Neural cell (in vitro differentiated cells): ENCODE results near the gene ADD3. TPM values are rescaled to one million over a fixed set of nuclear protein-coding genes. Genes with fewer than 3 reads are reported as not detected.

Experiments used
- H2AFZ ChIP-seq: fragments of 200-600, 300-800 bp; sonication (generic), shearing (Covaris generic); 2 replicates; pipeline ENCODE4 v1.6.0; 2014; ENCODE audit warnings: low read depth, mild to moderate bottlenecking, antibody characterized with exemption, low read length, moderate library complexity
- H3F3A ChIP-seq: fragments of 200-600 bp; shearing (Covaris generic); 2 replicates; pipeline ENCODE4 v1.6.1; 2016; ENCODE audit warnings: mild to moderate bottlenecking, moderate library complexity, mixed read lengths, antibody characterized with exemption, low read length; ENCODE audit not compliant: insufficient read depth, poor library complexity, severe bottlenecking
- H3K27ac ChIP-seq: fragments of 200-600, 300-800 bp; sonication (generic), shearing (Covaris generic); 2 replicates; pipeline ENCODE4 v1.5.1; 2014; ENCODE audit warnings: mild to moderate bottlenecking, low read length, moderate library complexity
- H3K27me3 ChIP-seq: fragments of 300-800, 200-600 bp; sonication (generic), shearing (Covaris generic); 2 replicates; pipeline ENCODE4 v1.6.0; 2014; ENCODE audit warnings: mild to moderate bottlenecking, low read depth, low read length, moderate library complexity; ENCODE audit not compliant: insufficient read depth
- H3K36me3 ChIP-seq: fragments of 300-800, 200-600 bp; sonication (generic), shearing (Covaris generic); 2 replicates; pipeline ENCODE4 v1.5.1; 2014; ENCODE audit warnings: mild to moderate bottlenecking, antibody characterized with exemption, low read length, moderate library complexity; ENCODE audit not compliant: insufficient read depth
- H3K4me2 ChIP-seq: fragments of 300-800, 200-600 bp; sonication (generic), shearing (Covaris generic); 2 replicates; pipeline ENCODE4 v1.6.0; 2014; ENCODE audit warnings: mild to moderate bottlenecking, low read length
- H3K4me3 ChIP-seq: fragments of 300-800, 200-600 bp; sonication (generic), shearing (Covaris generic); 2 replicates; pipeline ENCODE4 v1.5.1; 2014; ENCODE audit warnings: mild to moderate bottlenecking, low read length, moderate library complexity
- H3K79me2 ChIP-seq: fragments of 200-600 bp; shearing (Covaris generic); replicated peaks from 2 replicates; pipeline ENCODE4 v1.6.0; 2014; ENCODE audit warnings: mild to moderate bottlenecking, low read length, moderate library complexity; ENCODE audit not compliant: insufficient read depth
- H3K9ac ChIP-seq: fragments of 300-800, 200-600 bp; sonication (generic), shearing (Covaris generic); 2 replicates; pipeline ENCODE4 v1.6.1; 2016; ENCODE audit warnings: mild to moderate bottlenecking, low read length, mixed read lengths
- H3K9me2 ChIP-seq: fragments of 200-600 bp; shearing (Covaris generic); 2 replicates; pipeline ENCODE4 v1.6.1; 2016; ENCODE audit warnings: mild to moderate bottlenecking, low read length, mixed read lengths; ENCODE audit not compliant: insufficient read depth
- H3K9me3 ChIP-seq: fragments of 200-600, 300-800 bp; sonication (generic), shearing (Covaris generic); 2 replicates; pipeline ENCODE4 v1.6.1; 2016; ENCODE audit warnings: mild to moderate bottlenecking, mixed run types, low read length, moderate library complexity, mixed read lengths
- H4K20me1 ChIP-seq: fragments of 200-600 bp; shearing (Covaris generic); 2 replicates; pipeline ENCODE4 v1.6.1; 2016; ENCODE audit warnings: mild to moderate bottlenecking, mixed run types; ENCODE audit not compliant: insufficient read depth
- CTCF ChIP-seq: fragments of 450-650 bp; IDR thresholded peaks from 2 replicates; pipeline ENCODE4 v1.5.1; 2014; ENCODE audit warnings: antibody characterized with exemption, mild to moderate bottlenecking, moderate library complexity; ENCODE audit not compliant: poor library complexity, severe bottlenecking
- EP300 ChIP-seq: fragments of 450-650 bp; conservative IDR thresholded peaks from 2 replicates; pipeline ENCODE4 v1.6.1; 2014; ENCODE audit warnings: antibody characterized with exemption, mild to moderate bottlenecking, moderate library complexity; ENCODE audit not compliant: poor library complexity, severe bottlenecking
- EZH2 ChIP-seq: fragments of 200-600, 300-800 bp; shearing (Covaris generic), sonication (generic); IDR thresholded peaks from 2 replicates; pipeline ENCODE4 v1.6.1; 2014; ENCODE audit warnings: antibody characterized with exemption, low read length, borderline replicate concordance, mild to moderate bottlenecking; ENCODE audit not compliant: insufficient read depth, poor library complexity, severe bottlenecking
- MXI1 ChIP-seq: fragments of 450-650 bp; conservative IDR thresholded peaks from 2 replicates; pipeline ENCODE4 v1.6.1; 2014; ENCODE audit warnings: antibody characterized with exemption, mild to moderate bottlenecking; ENCODE audit not compliant: poor library complexity, severe bottlenecking
- POLR2AphosphoS5 ChIP-seq: IDR thresholded peaks from 2 replicates; pipeline ENCODE4 v1.6.1; 2012
- RAD21 ChIP-seq: fragments of 450-650 bp; conservative IDR thresholded peaks from 2 replicates; pipeline ENCODE4 v1.6.1; 2014; ENCODE audit warnings: antibody characterized with exemption, mild to moderate bottlenecking, moderate library complexity
- REST ChIP-seq: IDR thresholded peaks from 2 replicates; pipeline ENCODE4 v1.6.1; 2012; ENCODE audit warnings: borderline replicate concordance
- SMC3 ChIP-seq: fragments of 450-650 bp; conservative IDR thresholded peaks from 2 replicates; pipeline ENCODE4 v1.6.1; 2014; ENCODE audit warnings: antibody characterized with exemption, mild to moderate bottlenecking, moderate library complexity; ENCODE audit not compliant: poor library complexity
- TAF1 ChIP-seq: IDR thresholded peaks from 2 replicates; pipeline ENCODE4 v1.6.1; 2012; ENCODE audit warnings: low read depth
- polyA plus RNA-seq: library from polyadenylated mRNA; depleted of rRNA; stranded (reverse); fragments of >200 nt; gene quantifications from 2 replicates; pipeline ENCODE4 v1.2.3, GENCODE V29; 2014

ADD3 gene
- polyA plus RNA-seq, 1 donor from 2014 or later = 40.6 TPM

GRCh38 chr10:110138197-110138812 is 130.5 kb downstream of the ADD3 start:
- H3K27me3 ChIP-seq = no peaks in the 10 kb centered on the region
- no peaks in the 10 kb centered on the region for H4K20me1 ChIP-seq
- H3K27ac ChIP-seq = no peak overlapping the region
- H3K9ac ChIP-seq = no peak overlapping the region
- no peaks in the 10 kb centered on the region for H3K9me3 ChIP-seq
- no peaks in the 10 kb centered on the region for H3K9me2 ChIP-seq
- no peaks in the 10 kb centered on the region for H3K36me3 ChIP-seq
- TF ChIP-seq SMC3 = peak; percentile 53
- TF ChIP-seq RAD21 = peak; percentile 62
- peak; percentile 66 for TF ChIP-seq CTCF
- no peak for TF ChIP-seq EZH2
- H3K79me2 ChIP-seq = no peaks in the 10 kb centered on the region
- H3K4me2 ChIP-seq = no peak overlapping the region
- H3K4me3 ChIP-seq = no peak overlapping the region
- H2AFZ ChIP-seq = no peak overlapping the region
- no peaks in the 10 kb centered on the region for H3F3A ChIP-seq

GRCh38 chr10:110141185-110141584 is 133.4 kb downstream of the ADD3 start:
- Histone ChIP-seq H3K9ac (no peak overlapping the region), H3K36me3 (no peaks in the 10 kb centered on the region), H3K4me2 (no peak overlapping the region), H3K9me2 (no peaks in the 10 kb centered on the region), H3K27ac (no peak overlapping the region), H2AFZ (no peak overlapping the region), H3K4me3 (no peak overlapping the region), H3K79me2 (no peaks in the 10 kb centered on the region), H3K9me3 (no peaks in the 10 kb centered on the region), H3F3A (no peaks in the 10 kb centered on the region), H4K20me1 (no peaks in the 10 kb centered on the region), H3K27me3 (no peaks in the 10 kb centered on the region)
- TF ChIP-seq SMC3 (no peak), CTCF (no peak), RAD21 (no peak), EP300 (no peak), TAF1 (no peak), POLR2AphosphoS5 (no peak), MXI1 (no peak), REST (no peak), EZH2 (no peak)
